HG03097 (cell line): ENCODE results near the gene GTPBP3.

Source experiments
- ATAC-seq: cut with Tn5 transposase; IDR thresholded peaks from one replicate; pipeline ENCODE4 v1.9.1; 2021; ENCODE audit not compliant: unreplicated experiment, low FRiP score

The GTPBP3 gene

DNA sequence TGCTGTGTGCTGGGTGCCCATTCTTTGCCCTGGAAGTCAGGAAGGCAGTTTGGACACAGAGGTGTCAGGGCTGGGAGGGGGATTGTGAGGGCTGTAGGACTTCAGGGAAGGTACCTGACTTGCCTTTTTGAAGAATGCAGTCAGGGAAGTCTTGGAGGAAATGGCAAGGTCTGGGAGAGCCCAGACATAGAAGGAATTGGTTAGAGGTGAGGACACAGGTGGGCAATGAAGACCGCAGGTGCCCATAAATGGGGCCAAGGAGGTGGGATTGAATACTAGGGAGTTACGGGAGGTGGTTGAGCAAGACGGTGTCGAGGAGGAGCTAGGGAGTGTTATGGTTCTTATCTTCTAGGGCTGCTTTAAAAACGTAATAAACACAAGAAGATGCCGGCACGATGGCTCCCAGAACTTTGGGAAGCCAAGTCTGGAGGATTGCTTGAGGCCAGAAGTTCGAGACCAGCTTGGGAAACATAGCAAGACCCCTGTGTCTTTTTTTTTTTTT is 29.4 kb upstream of the GTPBP3 start:
- no peak for ATAC-seq

DNA sequence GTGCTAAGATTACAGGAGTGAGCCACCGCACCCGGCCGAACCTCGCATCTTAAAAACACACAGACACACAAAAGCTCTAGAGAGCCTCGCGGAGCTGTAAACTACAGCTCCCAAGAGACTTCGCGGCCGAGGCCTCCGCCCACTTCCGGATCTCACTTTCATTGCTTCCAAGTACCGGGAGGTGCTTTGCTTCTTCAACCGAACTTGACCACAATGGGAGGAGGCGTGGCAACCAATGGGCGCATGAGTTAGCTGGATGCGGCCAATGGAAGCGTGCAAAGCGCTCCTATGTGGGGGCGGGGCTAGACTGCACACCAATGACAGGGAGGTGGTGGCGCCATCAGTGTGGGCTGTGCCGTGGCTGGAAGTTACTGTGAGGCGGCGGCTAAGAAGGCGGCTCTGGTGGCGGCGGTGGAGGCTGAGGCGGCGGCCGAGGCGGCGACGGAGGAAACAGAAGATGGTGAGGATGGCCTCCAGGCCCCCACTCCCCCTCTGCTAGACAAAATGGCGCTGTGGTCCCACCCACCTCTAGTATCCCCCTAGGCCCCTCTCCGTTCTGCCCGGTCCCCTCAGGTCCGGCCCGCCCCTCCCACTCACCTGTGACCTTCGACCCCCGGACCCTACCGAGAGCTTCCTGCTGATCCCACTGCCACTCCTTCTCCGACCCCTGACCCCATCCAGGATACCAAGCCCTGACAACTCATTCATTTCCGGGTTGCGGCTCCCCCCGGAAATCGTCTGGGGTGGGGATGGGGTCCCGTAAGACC is 28.0 kb upstream of the GTPBP3 start, which contains the start of gene DDA1:
Gene DDA1 (plus strand): TSS at position 366 of the 767 bp plus-strand sequence. CDS start 92 bp downstream, at position 458.
- ATAC-seq = peak; percentile 40

DNA sequence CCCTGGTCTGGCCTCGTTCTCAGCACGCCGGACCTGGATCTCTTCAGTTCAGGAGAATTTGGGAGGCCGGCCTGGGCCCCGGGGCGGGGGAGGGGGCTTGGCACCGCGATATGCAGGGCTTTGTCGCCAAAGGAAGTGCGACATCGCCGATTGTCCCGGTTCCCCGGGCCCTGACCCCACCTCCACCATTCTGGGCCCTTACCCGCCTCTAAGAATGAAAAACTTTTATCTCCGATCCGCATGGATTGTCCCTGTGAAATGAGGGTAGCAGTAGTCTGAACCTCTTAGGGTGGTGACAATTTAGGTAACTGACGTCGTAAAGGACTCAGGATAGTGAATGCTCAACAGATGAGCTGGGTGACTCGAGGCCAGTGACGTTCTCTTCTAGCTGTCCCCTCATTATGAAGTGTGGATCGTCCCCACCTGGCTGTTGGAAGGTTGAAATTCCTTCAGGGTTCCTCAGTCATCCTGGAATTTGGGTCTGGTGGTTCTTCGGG is 27.3 kb upstream of the GTPBP3 start:
- ATAC-seq = no peak

DNA sequence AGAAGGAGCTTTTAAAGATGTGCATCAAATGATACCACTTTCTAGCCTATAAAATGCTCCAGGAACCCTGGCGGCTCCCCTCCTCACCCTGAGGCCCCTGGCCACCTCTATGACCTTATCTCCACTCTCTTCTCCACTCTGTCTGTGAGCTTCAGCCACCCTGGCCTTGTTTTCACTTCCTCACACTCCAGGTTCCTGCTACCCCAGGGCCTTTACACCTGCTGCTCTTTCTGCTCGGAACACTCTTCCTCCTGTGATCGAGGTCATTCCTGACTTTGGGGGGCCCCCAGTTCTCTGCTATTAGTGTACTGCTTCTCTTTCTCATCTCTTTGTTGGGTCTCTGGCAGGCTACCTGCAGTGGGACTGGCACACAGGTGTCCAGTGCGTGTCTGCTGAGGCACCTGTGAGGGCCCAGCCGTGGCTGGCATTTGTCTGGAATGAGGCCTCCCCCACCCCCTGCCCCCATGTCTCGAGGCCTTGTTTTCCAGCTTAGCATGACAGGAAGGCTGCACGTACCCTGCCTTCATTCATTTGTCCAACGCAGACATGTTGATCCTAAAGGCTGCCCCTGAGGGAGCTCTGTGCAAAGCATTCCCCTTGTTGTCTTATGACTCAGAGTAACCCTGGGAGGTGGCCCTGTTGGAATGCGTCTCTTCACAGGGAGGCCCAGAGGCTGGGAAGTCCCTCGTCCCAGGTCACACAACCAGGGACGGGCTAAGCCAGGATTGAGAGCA is 25.7 kb upstream of the GTPBP3 start:
- no peak for ATAC-seq

DNA sequence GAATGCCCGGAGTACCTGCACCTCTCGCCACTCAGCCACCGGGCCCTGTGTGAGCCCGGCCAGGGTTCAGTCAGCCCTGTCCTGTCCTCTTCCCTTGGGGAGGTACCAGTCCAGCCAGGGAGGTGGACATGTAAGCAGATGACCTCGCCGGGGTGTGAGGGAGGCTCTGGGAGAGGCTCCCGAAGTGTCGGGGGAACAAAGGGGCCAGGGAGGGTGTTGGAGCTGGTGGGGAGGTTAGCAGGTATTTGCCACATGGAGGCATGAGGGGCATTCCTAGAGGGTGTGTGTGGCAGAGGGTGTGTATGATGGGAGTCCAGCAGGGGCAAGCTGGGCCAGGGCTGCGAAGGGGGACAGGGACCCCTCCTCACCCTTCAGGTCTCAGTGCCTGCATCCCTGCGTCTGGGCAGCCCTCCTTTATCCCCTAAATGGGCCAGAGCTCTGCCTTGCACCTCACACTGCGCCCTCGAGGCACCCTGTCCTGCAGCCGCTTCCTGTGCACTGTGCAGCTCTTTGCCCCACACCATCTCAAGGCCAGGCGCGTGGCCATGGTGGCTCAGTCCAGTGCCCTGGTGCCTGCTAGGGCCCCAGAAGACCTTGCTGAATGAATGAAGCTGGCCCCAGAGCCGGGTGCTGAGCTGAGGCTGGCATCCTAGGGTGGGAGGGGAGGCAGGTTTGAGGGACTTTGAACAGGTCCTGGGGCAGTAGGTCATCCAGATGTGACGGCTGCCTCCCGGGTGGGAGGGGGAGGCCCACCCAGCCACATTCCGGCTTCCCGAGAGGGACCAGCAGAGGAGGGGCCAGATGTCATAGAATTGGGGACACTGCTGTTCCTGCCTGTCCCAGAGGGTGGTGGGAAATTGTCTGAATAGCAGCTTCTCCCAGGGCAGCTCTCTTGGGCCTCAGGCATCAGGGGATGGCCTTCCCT is 24.9 kb upstream of the GTPBP3 start:
- no peak for ATAC-seq

DNA sequence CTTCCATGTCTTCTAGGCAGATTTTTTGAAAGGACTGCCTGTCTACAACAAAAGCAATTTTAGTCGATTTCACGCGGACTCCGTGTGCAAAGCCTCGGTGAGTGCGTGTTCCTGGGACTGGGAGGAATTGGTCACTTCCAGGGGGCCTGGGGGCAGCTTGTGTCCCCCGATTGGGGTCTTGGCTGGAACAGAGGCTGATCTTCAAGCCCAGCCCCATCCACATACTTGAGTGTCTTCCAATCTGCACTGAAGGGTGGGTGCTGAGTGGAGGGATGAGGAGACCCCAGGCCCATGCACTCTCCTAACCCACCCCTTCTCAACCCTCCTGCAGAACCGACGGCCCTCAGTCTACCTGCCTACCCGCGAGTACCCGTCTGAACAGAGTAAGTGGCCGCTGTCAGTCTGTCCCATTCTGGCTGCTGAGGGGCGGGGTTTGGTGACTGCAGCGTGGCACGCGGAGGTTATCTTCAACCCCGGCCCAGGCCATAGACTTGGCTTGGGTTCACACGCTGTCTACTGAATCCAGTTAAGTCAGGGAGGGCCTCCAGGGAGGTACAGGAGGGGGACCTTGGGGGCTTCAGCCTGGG is 23.3 kb upstream of the GTPBP3 start:
- ATAC-seq = no peak

DNA sequence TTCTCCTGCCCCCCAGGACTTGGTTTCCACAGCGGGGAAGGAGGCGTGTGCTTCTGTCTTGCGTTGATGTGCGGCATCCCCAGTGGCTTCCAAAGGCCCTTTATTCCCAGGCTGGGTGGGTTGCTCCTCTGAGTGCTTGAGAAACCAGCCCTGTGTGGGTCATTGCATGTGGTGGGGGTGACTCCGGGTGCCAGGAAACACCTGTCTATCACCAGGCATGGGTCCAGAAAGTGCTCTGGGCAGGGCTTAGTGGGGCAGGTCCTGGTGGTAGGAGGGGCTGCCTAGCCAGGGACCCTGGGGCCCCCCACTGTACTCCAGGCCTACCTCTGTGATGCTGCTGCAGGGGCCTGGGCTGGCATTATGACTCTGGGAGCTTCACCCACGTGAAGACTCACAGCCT is 18.4 kb upstream of the GTPBP3 start:
- ATAC-seq = no peak

DNA sequence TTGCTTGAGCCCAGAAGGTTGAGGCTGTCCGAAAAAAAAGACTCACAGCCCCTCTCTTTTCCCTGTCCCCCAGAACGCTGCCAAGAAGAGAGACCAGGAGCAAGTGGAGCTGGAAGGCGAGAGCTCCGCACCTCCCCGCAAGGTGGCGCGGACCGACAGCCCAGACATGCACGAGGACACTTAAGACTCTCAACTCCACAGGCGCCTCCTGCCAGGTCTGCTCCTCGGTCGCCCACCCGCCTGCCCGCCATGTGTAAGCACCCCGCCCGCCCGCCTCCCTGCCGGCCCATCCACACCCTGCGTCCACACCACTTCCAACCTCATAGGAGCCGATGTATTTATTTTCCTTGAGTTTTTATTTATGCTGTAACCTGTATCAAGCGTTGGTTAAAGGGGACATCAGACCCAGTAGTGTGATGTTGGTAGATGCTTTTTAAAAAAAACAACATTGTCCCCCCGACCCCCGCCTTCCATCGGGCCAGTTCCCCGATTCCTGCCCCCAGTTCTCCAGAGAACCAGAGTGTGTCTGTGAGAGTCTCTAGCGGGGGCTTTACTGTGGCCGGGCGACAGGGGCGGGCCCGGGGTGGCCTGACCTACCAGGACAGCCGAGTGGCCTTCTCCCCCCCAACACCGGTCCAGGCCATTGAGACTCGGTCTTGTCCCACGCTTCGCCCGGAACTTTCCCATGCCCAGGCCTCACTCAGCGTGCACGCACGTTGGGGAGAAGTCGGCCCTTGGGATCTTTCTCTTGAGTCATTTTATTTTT is 17.7 kb upstream of the GTPBP3 start:
- no peak for ATAC-seq

DNA sequence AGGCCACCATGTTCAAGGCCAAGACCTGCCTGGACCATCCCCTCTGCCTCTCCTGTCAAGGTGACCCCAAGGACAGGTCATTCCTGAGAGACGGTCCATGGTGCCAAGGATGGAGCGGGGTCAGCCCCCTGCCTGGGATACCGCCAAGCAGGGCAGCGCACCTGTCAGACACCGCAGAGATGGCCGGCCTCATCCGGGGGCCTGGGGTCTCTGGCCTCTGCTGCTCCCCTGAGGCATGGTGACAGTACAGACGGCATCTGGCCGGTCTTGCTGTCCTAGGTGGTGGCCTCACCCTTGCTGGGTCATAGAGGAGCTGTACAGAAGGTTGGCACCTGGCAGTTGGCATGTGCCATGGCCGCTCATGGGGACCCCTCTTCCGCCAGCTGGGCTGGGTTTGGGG is 16.9 kb upstream of the GTPBP3 start:
- no peak for ATAC-seq

DNA sequence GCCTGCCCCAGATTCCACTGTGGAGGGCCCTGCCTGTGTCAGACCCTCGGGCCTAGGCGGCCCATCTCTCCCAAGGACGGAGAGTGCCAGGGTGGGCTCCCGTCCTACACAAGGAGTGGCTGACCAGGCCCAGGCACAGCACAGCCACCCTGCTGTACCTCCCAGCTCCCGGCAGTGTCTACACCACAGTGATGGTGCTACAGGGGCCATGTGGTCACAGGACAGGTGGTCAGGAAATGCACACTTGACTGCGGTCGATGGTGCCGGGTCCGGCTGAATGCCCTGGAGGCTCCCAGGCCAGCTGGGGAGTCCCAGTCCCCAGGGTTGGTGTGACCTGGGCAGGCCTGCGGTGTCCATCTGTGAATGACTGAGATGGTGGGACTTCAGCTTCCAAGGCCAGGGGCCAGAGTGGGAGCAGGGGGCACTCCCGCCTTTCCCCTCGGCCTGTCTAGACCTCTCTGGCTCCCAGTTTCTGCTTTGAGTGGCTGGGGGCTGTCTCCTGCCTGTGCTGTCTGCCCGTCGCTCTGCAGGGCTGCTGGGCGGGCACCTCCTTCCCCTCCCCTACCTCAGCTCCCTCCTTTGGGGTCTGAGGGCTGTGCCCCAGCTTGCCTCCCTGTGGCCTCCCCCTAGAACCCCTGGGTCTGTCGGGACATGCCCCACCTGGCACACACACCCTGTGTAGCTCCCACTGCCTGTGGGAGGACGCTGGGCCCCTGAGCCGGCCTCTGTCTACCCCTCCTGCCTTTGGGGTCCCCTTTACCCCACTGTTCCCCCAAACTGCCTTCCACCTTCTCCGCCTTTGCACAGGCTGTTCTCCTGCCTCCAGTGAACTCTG is 15.5 kb upstream of the GTPBP3 start:
- no peak for ATAC-seq

DNA sequence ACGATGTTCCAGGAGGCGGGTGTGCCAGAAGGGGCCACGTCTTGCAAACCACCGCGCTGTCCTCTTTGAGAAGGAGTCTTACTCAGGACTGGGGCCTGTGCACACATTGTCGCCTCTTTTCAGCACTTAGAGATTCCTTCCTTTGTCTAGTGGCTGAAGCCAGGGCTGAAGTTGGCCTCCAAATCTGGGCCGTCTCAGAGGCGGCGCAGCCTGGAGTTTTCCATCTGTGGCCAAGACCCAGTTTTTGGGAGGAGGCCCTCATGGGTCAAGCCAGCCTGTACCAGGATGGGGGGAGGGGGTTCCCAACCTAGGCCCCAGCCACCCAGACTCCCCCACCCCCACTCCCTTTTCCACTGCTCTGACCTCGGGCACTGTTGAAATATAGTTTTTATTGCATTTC is 14.5 kb upstream of the GTPBP3 start:
- ATAC-seq = no peak

DNA sequence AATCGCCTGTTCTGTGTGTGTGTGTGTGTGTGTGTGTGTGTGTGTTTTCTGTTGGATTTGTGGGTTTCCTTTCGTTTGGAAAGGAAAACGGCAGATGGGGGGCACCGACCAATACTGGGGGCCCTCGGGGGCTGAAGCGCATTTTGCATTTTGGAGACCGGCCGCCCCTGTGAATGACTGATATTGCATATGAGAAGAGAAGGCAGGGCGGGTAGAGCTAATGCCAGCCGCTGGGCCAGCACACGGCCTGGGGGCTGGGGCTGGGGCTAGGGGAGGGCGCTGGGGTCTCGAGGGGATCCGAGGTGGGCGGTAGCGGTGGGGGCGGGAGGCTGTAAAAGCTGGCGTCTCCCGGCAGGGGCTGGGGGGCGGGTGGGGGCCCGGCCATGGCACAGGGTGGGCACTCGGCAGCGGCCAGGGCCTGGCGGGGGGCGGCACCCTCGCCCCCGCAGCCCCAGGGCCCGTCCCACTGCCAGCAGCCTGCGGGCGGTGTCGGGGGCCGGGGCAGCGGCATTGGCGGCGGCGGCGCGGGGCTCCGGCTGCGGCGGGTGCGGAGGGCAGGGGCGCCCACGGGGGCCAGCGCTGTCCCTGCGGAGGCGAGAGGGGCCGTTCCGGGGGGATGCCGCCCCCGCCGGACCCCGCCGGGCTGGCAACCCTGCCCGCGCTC is 13.9 kb upstream of the GTPBP3 start:
- no peak for ATAC-seq

DNA sequence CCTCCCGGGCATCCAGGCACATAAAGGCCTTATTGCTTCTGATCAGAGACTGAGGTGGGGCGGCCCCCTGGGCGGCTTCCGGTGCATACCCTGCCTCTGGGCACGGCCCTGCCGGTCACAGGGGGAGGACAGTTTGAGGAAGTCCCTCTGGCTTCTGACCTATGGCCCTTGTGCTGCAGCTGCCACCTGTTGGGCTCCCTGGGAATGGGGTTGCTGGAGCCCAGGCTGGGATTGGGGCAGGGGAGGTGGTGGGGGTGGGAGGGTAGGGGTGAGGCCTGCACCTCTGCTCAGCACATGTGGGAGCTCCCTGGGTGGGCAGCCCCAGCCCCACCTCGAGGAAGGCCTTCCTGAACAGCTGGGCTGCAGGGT is 13.4 kb upstream of the GTPBP3 start:
- ATAC-seq = no peak

DNA sequence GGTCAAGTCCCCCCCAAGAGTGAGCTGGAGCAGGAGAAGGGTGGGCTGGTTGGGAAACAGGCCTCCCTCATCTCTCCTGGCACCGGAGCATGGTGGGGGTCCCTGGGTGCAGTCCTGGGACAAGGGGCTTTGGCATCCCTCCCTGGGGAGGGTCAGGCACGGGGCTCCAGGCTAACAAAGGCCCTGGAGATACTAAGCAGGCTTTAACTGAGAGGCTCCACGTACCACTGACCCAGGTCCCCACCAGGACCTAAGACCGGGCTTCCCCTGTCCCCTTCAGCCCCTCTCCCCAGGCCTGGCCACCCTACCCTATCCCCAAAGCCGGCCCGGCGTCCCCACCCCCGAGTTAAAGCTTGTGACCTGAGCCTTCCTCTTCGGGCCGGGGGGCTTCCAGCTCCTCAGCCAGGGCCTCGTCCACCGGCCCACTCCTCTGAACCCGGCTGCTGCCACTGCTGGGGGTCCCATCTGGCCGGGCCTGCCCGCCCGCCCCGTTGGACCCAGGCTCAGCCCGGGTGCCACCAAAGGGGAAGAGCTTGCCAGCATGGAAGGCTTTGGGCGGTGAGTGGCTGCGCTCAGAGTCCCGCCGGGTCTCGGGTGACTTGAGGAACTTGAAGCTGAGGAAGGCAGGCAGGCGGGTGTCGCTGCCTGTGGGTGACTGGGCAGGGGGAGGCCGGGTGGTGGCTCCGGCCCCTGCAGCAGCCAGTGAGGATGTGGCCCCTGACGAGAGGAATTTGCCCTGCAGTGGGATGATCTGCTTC is 12.8 kb upstream of the GTPBP3 start:
- ATAC-seq = no peak

DNA sequence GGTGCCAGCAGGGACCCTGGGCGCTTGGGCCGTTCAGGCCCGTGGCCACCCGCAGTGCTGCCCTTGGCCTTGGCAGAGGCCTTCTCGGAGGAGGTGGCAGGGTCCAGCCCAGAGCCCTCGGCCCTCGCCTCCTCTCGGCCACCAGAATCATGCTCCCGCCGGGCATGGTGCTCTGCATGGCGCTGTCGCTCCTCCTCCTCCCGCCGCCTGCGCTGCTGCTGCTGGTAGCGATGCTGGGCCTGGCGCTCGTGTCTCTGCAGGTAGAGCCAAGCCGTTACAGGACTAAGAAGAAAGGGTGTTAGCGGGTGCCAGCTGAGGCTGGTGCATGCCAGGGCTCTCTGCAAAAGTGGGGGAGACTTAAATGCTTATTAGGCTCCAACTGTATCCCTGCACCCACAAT is 12.2 kb upstream of the GTPBP3 start:
- no peak for ATAC-seq

DNA sequence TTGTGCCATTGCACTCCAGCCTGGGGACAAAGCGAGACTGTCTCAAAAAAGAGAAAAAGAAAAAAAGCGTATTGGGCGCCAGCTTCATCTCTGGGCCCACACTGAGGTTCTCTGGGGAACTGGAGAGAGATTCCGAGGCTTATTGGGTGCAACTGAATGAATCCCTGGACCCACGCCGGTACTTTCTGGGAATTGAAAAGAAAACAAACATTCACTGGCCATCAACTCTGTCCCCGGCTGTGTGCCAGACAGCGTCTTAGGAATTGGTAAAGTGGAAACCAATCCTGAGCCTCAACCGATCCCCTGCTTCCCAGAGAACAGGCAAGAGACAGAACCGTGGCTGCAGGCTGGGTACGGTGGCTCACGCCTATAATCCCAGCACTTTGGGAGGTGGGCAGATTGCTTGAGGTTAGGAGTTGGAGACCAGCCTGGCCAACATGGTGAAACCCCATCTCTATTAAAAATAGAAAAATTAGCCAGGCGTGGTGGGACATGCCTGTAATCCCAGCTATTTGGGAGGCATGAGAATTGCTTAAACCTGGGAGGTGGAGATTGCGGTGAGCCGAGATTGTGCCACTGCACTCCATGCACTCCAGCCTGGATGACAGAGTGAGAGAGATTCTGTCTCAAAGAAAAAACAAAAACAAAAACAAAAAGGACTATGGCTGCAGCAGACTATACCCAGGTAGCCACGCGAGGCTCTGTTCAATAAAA is 11.3 kb upstream of the GTPBP3 start:
- no peak for ATAC-seq

DNA sequence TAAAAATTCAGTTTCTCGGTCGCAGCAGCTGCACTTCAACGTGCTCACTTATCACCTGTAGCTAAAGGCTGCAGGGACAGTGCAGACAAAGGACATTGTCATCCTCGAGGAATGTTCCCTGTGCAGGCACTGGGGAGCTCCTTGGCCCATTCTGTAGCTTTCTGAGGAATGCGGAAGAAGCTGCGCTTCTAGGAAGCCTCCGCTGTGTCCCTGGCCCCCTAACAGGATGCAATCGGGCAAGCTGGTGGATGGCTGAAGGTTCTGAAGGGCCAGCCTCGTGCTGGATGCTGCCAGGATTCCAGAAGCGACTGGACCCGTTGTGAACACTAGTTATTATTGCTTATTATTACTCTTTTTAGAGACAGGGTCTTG is 10.8 kb upstream of the GTPBP3 start:
- ATAC-seq = no peak
